Activated naive CD4-positive, alpha-beta T cell (primary cell): ENCODE measurements around the gene TROAP.
"Not testable (repeated sequence)": the region's sequence is repeated elsewhere in the genome, so short reads cannot be mapped to it uniquely, and the experiment has no call there.

ENCODE experiments used
- DNase-seq, 4 experiments: peaks; one replicate each; lab custom pipeline; 2025; lab: John Stamatoyannopoulos, UW

TROAP gene

DNA sequence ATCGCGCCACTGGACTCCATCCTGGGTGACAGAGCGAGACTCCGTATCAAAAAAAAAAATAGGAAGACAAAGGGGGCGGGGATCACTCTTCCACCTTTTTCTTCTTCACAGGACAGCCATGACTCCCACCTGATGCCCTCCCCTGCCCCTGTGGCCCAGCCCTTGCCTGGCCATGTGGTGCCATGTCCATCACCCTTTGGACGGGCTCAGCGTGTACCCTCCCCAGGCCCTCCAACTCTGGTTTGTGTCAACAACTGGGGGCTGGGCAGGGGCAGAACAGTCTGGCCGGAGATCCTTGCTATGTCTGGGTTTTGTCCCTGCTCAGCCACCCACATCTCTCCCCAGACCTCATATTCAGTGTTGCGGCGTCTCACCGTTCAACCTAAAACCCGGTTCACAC lies 5.8 kb downstream of the TROAP start:
- no peak for DNase-seq

DNA sequence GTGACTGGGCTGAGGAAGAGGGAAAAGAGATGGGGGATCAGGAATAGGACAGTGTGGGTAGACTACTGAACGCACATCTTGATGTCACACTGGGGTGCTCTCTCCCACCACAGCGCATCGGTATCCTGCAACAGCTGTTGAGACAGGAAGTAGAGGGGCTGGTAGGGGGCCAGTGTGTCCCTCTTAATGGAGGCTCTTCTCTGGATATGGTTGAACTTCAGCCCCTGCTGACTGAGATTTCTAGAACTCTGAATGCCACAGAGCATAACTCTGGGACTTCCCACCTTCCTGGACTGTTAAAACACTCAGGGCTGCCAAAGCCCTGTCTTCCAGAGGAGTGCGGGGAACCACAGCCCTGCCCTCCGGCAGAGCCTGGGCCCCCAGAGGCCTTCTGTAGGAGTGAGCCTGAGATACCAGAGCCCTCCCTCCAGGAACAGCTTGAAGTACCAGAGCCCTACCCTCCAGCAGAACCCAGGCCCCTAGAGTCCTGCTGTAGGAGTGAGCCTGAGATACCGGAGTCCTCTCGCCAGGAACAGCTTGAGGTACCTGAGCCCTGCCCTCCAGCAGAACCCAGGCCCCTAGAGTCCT lies 7.1 kb downstream of the TROAP start:
- DNase-seq = no peak

DNA sequence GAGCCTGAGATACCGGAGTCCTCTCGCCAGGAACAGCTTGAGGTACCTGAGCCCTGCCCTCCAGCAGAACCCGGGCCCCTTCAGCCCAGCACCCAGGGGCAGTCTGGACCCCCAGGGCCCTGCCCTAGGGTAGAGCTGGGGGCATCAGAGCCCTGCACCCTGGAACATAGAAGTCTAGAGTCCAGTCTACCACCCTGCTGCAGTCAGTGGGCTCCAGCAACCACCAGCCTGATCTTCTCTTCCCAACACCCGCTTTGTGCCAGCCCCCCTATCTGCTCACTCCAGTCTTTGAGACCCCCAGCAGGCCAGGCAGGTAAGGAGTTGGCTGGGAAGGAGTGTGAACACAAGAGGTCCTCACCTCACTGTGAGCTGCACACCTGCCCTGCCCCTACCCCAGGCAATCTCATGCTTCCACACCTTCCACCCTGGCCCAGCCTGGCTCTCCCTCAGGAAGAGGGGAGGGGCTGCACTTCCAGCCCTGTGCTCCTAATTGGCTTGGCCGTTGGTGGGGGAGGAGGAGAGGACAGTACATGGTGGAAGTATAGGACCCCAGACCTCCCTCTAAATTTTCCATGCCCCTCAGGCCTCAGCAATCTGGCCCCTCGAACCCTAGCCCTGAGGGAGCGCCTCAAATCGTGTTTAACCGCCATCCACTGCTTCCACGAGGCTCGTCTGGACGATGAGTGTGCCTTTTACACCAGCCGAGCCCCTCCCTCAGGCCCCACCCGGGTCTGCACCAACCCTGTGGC lies 7.8 kb downstream of the TROAP start:
- no peak for DNase-seq

DNA sequence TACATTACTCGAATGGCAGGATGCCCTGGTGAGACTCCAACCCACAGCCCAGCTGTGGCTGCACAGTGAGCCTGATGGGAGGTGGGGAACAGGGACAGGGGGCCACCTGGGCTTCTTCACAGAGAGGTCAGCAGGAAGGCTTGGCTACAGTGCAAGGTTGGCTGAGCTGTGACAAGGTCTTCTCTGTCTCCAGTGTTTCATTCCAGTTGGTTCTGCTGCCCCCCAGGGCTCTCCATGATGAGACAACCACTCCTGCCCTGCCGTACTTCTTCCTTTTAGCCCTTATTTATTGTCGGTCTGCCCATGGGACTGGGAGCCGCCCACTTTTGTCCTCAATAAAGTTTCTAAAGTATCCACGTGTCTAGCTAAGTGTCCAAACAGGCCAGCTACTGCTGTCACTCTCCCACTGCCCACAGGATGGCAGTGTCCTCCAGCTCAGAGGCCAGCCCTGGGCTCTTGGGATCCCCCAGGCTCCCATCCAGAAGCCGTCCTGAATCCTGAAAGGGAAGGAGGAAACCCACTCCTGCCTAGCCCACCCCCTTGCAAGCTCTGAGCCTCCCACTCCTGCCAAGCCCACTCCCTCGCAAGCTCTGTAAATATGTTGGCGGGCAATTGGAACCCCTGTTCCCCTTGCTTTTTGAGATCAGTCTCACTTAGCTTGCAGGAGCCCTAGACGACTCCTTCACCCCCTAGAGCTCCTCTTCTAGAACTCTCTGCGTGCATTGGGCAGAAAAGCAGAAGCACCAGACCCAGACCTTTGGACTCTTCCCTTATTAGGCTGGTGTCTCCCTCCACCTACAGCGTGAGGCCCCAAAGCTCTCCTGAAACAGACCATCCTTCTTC lies 8.5 kb downstream of the TROAP start:
- DNase-seq = no peak

DNA sequence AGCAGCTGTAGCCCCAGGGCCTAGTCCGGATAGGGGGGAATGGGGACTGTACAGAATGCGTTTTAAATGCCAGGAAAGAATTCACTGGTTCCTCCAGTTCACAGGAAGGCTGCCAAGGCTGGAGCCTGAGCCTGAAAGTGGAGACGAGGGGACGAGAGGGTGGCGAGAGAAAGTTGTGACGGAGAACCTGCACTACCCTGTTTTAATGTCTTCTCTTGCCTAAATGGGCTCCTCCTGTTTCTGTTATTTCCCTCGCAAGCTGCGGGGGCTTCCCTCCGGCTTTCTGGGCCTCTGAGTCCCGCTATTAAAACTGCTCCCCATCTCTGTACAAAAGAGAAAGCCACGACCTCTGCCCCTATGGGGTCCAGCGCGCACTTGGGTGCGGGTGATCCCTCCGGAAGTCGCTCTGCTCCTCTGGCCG lies 9.4 kb downstream of the TROAP start:
- no peak for DNase-seq

DNA sequence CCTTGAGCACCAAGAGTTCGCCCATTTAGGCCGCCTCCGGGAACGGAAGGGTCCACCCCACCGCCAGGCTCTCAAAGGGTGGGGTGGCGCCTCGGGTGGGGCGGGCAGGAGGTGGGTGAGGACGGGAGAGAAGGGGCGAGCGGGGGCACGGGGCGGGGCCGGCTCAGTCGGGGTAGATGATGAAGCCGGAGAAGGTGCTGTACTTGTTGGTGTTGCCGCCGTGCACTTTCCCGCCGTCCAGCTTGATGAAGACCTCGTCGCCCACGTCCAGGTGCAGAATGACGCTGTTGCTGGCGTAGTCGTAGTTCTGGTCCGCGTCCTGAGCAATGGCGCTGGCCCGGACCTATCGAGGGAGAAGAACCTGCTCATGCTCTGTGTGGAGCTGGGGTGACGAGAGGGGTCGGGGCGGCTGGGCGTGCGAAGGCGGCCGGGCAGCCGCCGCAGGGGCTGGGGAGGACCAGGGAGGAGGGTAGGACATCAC lies 9.9 kb downstream of the TROAP start:
- DNase-seq = no peak

DNA sequence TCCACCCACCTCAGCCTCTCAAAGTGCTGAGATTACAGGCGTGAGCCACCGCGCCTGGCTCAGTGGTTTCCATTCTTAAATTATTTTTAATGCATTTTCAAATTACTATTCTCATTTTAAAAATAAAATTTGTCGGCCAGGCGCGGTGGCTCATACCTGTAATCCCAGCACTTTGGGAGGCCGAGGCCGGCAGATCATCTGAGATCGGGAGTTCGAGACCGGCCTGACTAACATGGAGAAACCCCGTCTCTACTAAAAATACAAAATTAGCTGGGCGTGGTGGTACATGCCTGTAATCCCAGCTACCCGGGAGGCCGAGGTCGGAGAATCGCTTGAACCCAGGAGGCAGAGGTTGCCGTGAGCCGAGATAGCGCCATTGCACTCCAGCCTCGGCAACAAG lies 10.7 kb downstream of the TROAP start:
- DNase-seq = not testable (repeated sequence)

DNA sequence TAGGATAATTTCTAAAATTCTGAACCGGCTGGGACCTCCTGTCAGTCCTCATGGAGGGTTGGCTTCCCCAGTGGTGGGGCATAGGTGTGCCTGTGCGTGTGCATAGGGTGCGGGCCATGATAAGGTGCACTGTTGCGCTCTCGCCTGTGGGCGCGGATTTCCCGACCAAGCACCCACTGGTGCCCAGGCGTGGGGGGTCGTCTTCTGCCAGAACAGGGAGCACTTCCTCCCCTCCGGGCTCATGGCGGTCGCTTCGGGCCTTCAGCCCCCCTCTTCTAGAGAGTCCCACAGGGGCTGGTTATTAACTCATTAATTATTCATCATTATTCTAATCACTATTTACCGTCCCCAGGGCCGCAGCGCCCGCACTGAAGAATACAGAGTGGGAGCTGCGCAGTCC lies 11.2 kb downstream of the TROAP start:
- DNase-seq = no peak

DNA sequence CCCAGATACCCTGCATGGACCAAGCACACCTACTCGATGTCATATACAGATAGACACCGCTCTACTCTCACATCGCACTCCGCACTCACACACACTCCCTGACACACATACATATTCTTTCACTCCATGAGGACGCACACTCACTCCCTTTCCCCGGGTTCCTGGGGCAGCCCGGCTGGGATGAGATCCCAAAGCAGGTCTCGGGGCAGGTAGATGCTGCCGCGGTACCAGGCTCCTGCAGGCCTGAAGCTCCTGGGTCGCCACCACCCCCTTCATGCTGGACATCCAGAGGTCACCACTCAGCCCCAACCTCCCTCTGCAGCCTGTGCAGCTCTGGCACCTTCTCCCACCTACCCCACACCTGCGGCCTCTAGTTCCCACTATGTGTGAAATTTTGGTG lies 11.6 kb downstream of the TROAP start:
- no peak for DNase-seq

DNA sequence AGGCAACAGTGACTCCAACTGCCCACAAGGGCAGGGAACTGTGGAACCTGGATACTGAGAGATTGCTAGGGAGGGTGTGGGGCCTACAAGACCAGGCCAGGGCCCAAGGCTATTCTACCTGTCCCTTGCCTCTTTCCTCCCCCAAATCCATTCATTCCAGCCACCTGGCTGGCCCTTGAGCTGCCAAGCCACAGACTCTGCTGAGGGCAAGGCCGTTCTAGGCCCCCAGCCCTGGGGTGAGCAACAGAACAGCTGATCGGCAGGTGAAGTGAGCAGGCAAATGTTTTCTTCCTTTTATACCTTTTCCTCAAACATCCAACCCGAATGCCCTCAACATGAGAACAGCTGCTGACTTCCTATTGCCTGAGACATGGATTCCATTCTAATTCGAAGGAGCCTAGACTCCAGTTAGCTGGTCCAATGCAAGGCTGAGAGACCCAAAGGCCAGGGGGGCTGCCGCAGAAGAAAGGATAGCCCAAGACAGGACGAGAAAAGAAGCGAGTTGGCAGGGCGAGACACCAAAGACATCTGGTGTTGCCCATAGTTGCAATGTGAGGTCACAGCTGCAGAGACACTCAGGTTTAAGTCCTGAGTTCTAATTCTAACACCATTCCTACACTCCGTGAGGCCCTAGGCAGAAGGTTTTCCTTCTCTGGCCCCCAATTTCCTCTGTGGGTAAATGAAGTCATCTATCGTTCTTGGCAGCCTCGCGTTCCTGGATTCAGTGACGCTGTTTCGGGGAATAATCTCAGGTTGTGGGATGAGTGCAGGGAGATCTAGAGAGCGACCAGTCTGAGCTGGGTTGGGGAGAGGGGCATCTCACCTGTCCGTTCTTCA lies 12.3 kb downstream of the TROAP start:
- no peak for DNase-seq

DNA sequence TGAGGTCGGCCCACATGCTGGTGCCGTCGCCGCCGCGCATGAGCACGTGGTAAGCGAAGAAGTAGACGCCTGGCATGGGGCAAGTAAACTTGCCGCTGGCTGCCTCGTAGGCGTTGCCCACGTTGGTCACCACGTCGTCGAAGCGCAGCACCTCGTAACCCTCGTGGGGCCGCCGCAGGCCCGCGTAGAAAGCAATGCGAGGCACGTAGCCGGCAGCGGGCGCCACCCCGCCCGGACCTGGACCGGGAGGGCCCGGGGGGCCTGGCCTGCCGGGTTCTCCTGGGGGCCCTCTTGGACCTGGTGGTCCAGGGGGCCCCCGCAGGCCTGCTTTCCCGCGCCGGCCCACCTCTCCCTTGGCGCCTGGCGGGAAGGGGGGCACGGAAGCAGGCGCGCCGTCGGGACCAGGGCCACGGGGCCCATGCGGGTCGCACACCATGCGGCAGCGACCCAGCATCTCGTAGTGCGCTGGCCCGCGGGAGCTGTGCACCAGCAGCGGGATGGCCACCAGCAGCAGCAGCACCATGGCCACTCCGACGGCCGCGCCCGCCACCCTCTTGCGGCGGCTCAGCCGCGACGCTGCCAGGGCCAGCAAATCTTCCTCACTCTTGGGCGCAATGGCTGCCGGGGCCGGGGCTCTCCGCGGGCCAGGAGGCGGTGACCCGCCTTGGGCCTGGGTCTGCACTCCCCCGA lies 13.0 kb downstream of the TROAP start:
- DNase-seq = no peak

DNA sequence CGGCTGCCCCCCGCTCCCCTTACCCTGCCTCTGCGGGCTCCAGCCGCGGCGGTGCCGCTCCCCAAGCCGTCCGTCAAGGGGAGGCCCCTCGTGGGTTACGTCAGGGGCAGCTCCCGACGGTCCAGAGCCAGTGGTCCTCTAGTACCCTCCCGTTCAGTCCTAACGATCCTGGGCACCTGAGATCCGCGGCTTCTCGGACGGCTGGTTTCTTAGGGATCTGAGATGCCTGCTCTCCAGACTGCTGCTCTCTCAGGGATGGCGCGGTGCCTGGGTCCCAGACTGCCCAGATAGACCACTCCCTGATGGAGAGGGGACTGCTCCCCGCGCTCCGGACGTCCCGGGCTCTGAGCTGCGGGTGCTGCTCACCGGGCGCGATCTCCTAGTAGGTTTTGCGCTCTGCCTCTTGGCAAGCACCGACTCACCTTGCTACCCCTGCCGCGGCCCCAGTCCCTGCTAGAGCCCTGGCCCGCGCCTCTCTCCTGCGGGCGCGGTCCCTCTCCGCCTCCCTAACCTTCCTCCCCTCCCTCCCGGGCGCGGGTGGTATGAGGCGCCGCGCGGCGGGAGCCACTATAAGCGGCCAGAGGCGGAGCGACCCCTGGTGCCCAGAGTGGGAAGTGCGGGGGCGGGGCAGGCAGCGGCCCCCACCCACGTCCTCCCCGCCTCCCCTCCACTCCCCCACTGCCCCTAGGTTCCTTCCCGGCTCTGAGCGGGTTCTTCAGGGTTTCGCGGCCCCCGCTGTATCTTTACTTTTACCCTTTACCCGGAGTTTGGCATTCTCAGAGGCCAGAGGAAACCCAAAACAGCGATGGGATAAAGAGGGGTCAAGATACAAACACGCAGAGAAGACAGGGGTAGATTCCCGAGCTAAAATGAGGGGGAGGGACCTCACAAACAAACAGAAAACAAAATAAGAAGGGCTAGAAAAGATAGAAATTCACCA lies 13.9 kb downstream of the TROAP start, which contains the start of gene C1QL4:
C1QL4 (minus strand) TSS at position 544 of the 940 bp plus-strand sequence. CDS start 711 bp downstream, outside the sequence.
- DNase-seq = peak; percentile 63 to 89 (median 85)

DNA sequence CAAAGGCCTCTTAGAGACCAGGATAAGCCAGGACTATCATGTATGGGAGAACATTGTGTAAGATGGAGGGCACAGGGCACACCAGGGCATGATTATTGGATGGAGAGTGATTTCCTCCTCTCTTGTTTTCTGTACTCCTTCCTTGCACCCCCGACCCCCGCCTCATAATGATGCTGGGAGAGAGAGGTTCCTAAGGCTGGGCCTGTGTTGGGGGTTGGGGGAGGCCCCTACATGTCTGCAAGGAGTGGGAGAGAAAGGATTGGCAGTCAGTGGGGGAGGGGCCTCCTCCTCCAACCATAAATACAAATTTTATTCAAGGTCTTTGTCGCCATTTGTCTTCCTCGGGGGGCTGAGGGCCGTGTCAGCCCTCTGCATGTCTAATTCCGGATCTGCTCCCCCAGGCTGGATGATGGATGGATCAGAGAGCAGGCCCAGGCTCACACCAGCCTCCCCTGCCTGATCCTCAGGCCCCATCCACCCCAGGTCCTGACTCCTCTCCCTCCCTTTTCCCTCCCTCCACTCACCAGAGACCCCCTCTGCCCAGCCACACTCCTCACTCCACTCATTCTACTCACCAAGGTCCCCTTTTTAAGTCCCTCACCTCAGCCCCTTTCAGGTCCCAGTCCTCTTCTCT lies 15.9 kb downstream of the TROAP start:
- DNase-seq = no peak

DNA sequence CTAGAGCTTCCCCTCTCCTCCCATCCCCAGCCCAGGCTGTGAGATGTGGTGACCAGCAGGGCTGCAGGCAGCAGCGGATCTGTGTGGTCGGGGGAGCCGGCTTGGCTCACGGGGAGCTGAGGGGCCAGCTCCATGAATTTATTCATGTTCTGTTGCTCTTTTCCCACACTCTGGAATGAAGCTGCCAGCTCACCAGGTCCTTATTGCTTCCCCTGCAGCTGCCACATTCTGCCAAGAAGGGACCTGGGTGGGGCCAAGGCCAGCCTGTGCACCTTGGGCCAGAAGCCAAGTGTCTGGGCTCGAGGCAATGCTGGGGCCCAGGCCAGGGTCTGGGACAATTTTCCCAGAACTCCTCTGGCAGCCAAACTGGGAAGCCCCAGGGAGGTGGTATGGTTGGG lies 16.4 kb downstream of the TROAP start:
- DNase-seq = no peak

DNA sequence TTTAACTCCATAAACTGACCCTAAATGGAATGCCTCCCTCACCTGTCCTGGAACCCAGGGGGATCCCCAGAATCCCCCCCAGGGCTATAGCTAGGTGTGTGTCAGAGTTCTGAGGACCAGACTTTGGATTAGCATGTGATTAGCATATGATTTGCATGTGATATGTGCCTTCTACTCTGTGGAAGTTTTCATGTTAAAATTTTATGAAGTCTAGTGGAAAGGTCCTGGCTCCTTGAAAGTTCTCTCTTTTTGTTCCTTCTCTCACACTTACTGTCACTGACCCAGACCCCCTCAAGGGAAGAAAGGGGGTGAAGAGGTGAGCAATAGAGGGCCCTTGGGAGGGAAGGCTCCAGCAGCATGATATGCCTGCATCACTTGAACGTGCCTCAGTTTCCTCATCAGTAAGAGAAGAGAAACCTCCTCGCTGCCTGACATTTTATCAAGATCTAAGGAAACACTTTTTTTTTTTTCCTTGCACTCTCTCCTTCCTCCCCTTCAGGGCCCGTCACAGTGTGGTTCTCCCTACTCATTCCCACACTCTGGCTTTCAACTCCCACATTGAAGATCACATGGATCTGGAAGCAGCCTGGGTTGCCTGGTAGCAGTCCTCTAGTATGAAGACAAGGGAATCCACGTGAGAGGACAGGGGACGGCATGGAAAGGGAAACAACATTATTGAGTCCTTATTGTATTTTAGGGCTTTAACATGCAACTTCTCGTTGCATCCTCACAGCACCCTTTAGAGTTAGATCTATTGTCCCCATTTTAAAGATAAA lies 17.2 kb downstream of the TROAP start:
- no peak for DNase-seq

DNA sequence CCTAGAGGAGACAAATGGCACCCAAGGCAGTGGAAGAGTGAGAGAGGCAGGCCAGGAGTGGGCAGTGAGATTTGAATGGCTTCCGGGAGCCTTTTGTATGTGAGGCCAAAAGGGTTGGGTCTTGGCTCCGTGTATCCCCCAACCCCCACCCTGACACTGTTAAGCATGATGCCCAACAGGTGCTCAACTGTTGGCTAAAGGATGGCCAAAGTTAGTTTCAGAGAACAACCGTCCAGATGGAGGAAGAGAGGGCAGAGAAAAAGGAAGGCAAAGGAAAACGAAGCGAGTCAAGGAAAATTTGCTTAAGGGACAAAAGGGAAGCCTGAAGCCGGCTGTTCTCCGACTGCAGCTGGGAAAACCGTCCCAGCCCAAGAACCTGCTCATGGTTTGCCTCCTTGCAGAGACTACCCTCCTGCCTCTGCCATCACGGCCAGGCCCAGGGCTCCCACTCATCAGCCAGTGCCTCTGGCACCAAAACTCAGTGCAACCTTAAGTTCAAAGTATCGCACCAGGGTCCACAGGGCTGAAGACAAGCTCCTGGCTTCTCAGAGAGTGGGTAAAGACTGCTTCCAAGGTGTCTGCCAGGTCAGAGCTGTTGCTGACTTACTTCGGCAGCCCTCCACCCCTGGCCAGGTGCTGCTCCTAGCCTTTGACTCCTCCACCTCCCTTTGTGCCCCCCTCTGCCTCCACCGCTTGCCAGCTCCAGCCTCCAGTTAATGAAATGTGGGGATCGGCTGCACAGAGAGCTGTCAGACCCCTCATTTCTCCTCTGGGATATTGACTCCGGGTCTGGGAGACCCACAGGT lies 18.1 kb downstream of the TROAP start:
- DNase-seq = no peak

DNA sequence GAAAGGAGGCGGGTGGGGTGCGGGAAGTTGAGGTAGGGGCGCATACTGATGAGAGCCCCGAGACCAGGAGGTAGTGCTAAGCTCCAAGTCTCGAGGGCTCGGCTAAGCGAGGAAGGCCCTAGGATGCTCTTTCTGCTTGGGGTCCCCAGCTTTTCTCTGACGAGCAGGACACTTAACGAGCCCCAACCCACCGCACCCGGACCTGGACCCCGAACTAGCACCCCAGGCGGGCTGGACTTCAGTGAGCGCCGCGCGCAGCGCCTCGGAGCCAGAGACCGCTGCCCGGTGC lies 18.7 kb downstream of the TROAP start:
- no peak for DNase-seq
